ENCODE data around the gene GOLGA6L7.

GRCh38 chr15:28875461-28876000 lies 27.1 kb upstream of the GOLGA6L7 start:
- TF ChIP-seq CTCF (IDR thresholded peaks at IDR 0.05; ENCODE audit: extremely low read depth in 1 of 2, insufficient read depth in 1 of 2, low read depth in 1 of 2, low read length in 2 of 2), result no peak
- TF ChIP-seq EZH2 (IDR thresholded peaks at IDR 0.05; ENCODE audit: borderline replicate concordance, low read depth, low read length, severe bottlenecking), result no peak
- TF ChIP-seq MAX (IDR thresholded peaks at IDR 0.05; ENCODE audit: insufficient read depth, insufficient read length), result no peak
- TF ChIP-seq POLR2AphosphoS5 (IDR thresholded peaks at IDR 0.05; ENCODE audit: insufficient read depth, low read depth, low read length), result no peak
- TF ChIP-seq POLR2A (IDR thresholded peaks at IDR 0.05; ENCODE audit: low read depth, low read length), result no peak
- TF ChIP-seq GATA2 (IDR thresholded peaks at IDR 0.05; ENCODE audit: insufficient read depth, insufficient read length, low read depth, low read length), result no peak
